ENCODE results near the gene OR52N4. TPM values are rescaled to one million over a fixed set of nuclear protein-coding genes. Genes with fewer than 3 reads are reported as not detected.

The OR52N4 gene
- total and polyA plus RNA-seq, 2 donors (not counting 1 experiment from before 2014, with no cell fraction given): 0.08 to 0.33 TPM

- Histone ChIP-seq H3K9ac (ENCODE audit: insufficient read depth, low read length) (no peak overlapping the region), H3K4me2 (ENCODE audit: extremely low read depth, insufficient read depth, low read length) (no peak overlapping the region), H2AFZ (ENCODE audit: low read length) (no peak overlapping the region), H4K20me1 (ENCODE audit: control insufficient read depth, extremely low read depth, insufficient read depth, low read length) (no peaks in the 10 kb centered on the region), H3K36me3 (ENCODE audit: control insufficient read depth, insufficient read depth, low read length) (no peaks in the 10 kb centered on the region), H3K4me3 (replicated peaks in 1 of 4; ENCODE audit: control extremely low read depth in 1 of 4, insufficient read depth in 1 of 4, low read depth in 3 of 4, low read length in 4 of 4) (no peak overlapping the region), H3K9me3 (ENCODE audit: control insufficient read depth, insufficient read depth, low read depth, low read length) (no peaks in the 10 kb centered on the region), H3K79me2 (ENCODE audit: control insufficient read depth, insufficient read depth, low read length) (no peaks in the 10 kb centered on the region), H3K4me1 (ENCODE audit: control insufficient read depth, extremely low read depth, insufficient read depth, low read length) (no peaks in the 10 kb centered on the region), H3K27me3 (ENCODE audit: control insufficient read depth, insufficient read depth, low read length) (no peaks in the 10 kb centered on the region), H3K27ac (ENCODE audit: insufficient read depth, low read length) (no peak overlapping the region)
- no peak for TF ChIP-seq EZH2 (IDR thresholded peaks at IDR 0.05; ENCODE audit: low read length, missing control alignments)
- no peak for TF ChIP-seq CTCF (conservative IDR thresholded peaks at IDR 0.05 in 1 of 2, IDR thresholded peaks at IDR 0.05 in 1 of 2; ENCODE audit: low read depth in 1 of 2, low read length in 2 of 2)
- no peak for DNase-seq (ENCODE audit: low read depth in 2 of 2)
Observed at GRCh38 chr11:5722622-5723021, 31.4 kb upstream of the OR52N4 start.

- no peak for DNase-seq (ENCODE audit: low read depth in 2 of 2)
- H3K4me1 ChIP-seq (ENCODE audit: control insufficient read depth, extremely low read depth, insufficient read depth, low read length): no peaks in the 10 kb centered on the region
- H3K79me2 ChIP-seq (ENCODE audit: control insufficient read depth, insufficient read depth, low read length): no peaks in the 10 kb centered on the region
- TF ChIP-seq EZH2 (IDR thresholded peaks at IDR 0.05; ENCODE audit: low read length, missing control alignments) (no peak), CTCF (conservative IDR thresholded peaks at IDR 0.05 in 1 of 2, IDR thresholded peaks at IDR 0.05 in 1 of 2; ENCODE audit: low read depth in 1 of 2, low read length in 2 of 2) (no peak)
- no peak overlapping the region for H3K27ac ChIP-seq (ENCODE audit: insufficient read depth, low read length)
- H3K9me3 ChIP-seq (ENCODE audit: control insufficient read depth, insufficient read depth, low read depth, low read length): no peaks in the 10 kb centered on the region
- H2AFZ ChIP-seq (ENCODE audit: low read length): no peak overlapping the region
- H3K4me3 ChIP-seq (replicated peaks in 1 of 4; ENCODE audit: control extremely low read depth in 1 of 4, insufficient read depth in 1 of 4, low read depth in 3 of 4, low read length in 4 of 4): no peak overlapping the region
- H3K36me3 ChIP-seq (ENCODE audit: control insufficient read depth, insufficient read depth, low read length): no peaks in the 10 kb centered on the region
- H3K27me3 ChIP-seq (ENCODE audit: control insufficient read depth, insufficient read depth, low read length): no peaks in the 10 kb centered on the region
- H3K4me2 ChIP-seq (ENCODE audit: extremely low read depth, insufficient read depth, low read length): no peak overlapping the region
- no peak overlapping the region for H3K9ac ChIP-seq (ENCODE audit: insufficient read depth, low read length)
- no peaks in the 10 kb centered on the region for H4K20me1 ChIP-seq (ENCODE audit: control insufficient read depth, extremely low read depth, insufficient read depth, low read length)
Observed at GRCh38 chr11:5726351-5726750, 27.7 kb upstream of the OR52N4 start.

- no peaks in the 10 kb centered on the region for H3K9me3 ChIP-seq (ENCODE audit: control insufficient read depth, insufficient read depth, low read depth, low read length)
- no peaks in the 10 kb centered on the region for H3K27me3 ChIP-seq (ENCODE audit: control insufficient read depth, insufficient read depth, low read length)
- H4K20me1 ChIP-seq (ENCODE audit: control insufficient read depth, extremely low read depth, insufficient read depth, low read length): no peaks in the 10 kb centered on the region
- H3K27ac ChIP-seq (ENCODE audit: insufficient read depth, low read length): no peak overlapping the region
- no peak overlapping the region for H3K4me2 ChIP-seq (ENCODE audit: extremely low read depth, insufficient read depth, low read length)
- no peak overlapping the region for H3K4me3 ChIP-seq (replicated peaks in 1 of 4; ENCODE audit: control extremely low read depth in 1 of 4, insufficient read depth in 1 of 4, low read depth in 3 of 4, low read length in 4 of 4)
- no peaks in the 10 kb centered on the region for H3K36me3 ChIP-seq (ENCODE audit: control insufficient read depth, insufficient read depth, low read length)
- no peak for DNase-seq (ENCODE audit: low read depth in 2 of 2)
- H3K79me2 ChIP-seq (ENCODE audit: control insufficient read depth, insufficient read depth, low read length): no peaks in the 10 kb centered on the region
- TF ChIP-seq CTCF (conservative IDR thresholded peaks at IDR 0.05 in 1 of 2, IDR thresholded peaks at IDR 0.05 in 1 of 2; ENCODE audit: low read depth in 1 of 2, low read length in 2 of 2): no peak
- no peak for TF ChIP-seq EZH2 (IDR thresholded peaks at IDR 0.05; ENCODE audit: low read length, missing control alignments)
- H3K9ac ChIP-seq (ENCODE audit: insufficient read depth, low read length): no peak overlapping the region
- no peaks in the 10 kb centered on the region for H3K4me1 ChIP-seq (ENCODE audit: control insufficient read depth, extremely low read depth, insufficient read depth, low read length)
- no peak overlapping the region for H2AFZ ChIP-seq (ENCODE audit: low read length)
Observed at GRCh38 chr11:5727691-5728090, 26.4 kb upstream of the OR52N4 start.
